Esophagus muscularis mucosa (tissue), 3 donors: Measurements from ENCODE around the gene CKB.

Experiments used
- CTCF ChIP-seq, 3 experiments: fragments of 200-600 bp in 2 of 3; fragments of 450-650 bp in 1 of 3; sonication (generic) in 2 of 3; IDR thresholded peaks; one replicate each; pipeline ENCODE4 v1.5.1; 2017 to 2019; ENCODE audit warnings: antibody characterized with exemption in 3 of 3, mild to moderate bottlenecking in 2 of 3, moderate library complexity in 1 of 3
- POLR2A ChIP-seq: fragments of 450-650 bp; IDR thresholded peaks from one replicate; pipeline ENCODE4 v1.6.1; 2017; ENCODE audit warnings: antibody characterized with exemption, moderate library complexity, mild to moderate bottlenecking, low read depth

DNA sequence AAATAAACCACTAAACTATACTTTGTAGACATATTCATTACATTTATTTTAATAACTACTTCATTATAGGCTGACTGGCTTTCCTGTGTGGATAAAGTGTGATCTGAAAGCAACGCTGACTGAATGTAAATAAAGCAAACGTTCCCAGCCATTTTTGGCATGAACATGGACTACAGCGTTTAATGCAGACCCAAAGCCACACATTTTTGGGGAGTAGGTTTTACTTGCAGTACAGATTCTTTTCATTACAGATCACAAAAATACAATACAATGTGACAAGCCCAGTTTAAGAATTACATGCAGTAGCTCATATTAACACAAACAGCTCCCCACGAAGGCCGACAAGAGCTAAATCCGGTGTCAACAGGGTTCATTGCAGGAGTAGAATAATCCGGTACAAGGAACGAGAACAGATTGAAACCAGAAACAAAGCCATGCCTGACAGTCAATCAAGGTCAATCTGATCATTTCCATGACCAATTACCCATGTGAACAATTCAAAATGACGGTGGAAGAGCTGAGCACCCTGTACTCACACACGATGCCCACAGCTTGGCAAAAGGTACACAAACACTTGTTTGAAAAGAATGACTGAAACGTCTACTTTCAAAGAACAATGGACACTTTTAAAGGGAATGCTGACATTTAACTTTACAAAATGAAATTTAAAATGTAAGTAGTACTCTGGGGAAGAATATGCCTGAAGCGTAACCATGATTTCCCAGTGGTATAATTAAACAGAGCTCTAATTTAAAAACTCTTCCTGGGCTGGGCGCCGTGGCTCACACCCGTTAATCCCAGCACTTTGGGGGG lies 34.5 kb upstream of the CKB start:
- TF ChIP-seq CTCF (IDR thresholded peaks at IDR 0.05) (no peak), POLR2A (no peak)
